ENCODE measurements around the gene MYOF. TPM values are rescaled to one million over a fixed set of nuclear protein-coding genes. Genes with fewer than 3 reads are reported as not detected.

Gene MYOF
- total RNA-seq, 2 donors from 2014 or later: 84.4 to 85.0 TPM

DNA sequence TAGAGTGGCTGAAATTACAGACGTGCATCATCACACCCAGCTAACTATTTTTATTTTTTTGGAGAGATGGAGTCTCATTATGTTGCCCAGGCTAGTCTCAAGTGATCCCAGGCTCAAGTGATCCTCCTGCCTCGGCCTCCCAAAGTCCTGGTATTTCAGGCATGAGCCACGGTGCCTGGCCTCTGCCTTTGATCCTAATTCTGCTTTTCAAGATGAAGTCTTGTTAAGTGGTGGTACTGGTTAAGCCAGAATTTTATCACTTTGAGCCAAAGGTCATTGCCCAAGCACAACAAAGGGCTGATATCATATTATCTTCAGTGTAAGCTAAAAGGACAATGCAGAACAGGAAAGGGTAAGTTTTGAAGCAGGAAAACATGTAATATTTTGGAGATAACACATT lies 64.2 kb downstream of the MYOF start:
- no peak for TF ChIP-seq POLR2AphosphoS5 (IDR thresholded peaks at IDR 0.05)
- TF ChIP-seq POLR2A (IDR thresholded peaks at IDR 0.05): no peak
- TF ChIP-seq, protein P1, sequence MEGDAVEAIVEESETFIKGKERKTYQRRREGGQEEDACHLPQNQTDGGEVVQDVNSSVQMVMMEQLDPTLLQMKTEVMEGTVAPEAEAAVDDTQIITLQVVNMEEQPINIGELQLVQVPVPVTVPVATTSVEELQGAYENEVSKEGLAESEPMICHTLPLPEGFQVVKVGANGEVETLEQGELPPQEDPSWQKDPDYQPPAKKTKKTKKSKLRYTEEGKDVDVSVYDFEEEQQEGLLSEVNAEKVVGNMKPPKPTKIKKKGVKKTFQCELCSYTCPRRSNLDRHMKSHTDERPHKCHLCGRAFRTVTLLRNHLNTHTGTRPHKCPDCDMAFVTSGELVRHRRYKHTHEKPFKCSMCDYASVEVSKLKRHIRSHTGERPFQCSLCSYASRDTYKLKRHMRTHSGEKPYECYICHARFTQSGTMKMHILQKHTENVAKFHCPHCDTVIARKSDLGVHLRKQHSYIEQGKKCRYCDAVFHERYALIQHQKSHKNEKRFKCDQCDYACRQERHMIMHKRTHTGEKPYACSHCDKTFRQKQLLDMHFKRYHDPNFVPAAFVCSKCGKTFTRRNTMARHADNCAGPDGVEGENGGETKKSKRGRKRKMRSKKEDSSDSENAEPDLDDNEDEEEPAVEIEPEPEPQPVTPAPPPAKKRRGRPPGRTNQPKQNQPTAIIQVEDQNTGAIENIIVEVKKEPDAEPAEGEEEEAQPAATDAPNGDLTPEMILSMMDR (IDR thresholded peaks at IDR 0.05): no peak

DNA sequence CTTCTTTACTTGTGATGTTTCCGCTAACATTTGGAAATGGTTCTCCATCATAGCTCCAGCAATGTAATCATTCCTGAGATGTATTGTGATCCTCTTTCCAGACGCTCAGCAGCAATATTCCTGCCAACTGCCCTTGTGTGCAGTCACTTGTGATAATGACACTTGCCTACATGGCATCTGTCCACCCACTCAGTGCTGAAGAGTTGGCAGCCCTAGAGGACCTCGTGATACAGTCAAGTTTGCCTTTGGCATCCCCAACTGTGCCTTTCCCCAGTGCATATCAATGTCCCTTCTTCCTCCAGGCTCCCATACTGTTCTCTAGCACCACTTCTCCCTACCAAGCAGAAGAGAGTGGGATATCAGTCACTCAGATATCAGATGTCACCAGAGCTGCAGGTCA lies 64.9 kb downstream of the MYOF start:
- H3K4me3 ChIP-seq: no peak overlapping the region
- H3K36me3 ChIP-seq: no peaks in the 10 kb centered on the region
- no peak for DNase-seq (ENCODE audit: low spot score)
- intact Hi-C loops (cut with DNase I): no loop called here
- H3K27ac ChIP-seq: no peak overlapping the region
- peaks cover 6% of the 10 kb centered on the region for H3K4me1 ChIP-seq (replicated peaks)
- 73% methylated on average over 3 of the region's 3 CpGs for WGBS
- TF ChIP-seq, protein P1 (IDR thresholded peaks at IDR 0.05): no peak
- TF ChIP-seq POLR2A (IDR thresholded peaks at IDR 0.05): no peak
- no peaks in the 10 kb centered on the region for H3K9me3 ChIP-seq
- no peaks in the 10 kb centered on the region for H3K27me3 ChIP-seq (replicated peaks; ENCODE audit: insufficient read depth)

More for the DNA sequence above, 64.2 kb downstream of the MYOF start:
- 66% methylated on average over 3 of the region's 3 CpGs for WGBS
- H3K27me3 ChIP-seq (replicated peaks; ENCODE audit: insufficient read depth): no peaks in the 10 kb centered on the region
- no peak overlapping the region for H3K4me3 ChIP-seq
- no peaks in the 10 kb centered on the region for H3K9me3 ChIP-seq
- no peak overlapping the region for H3K27ac ChIP-seq
- H3K36me3 ChIP-seq: no peaks in the 10 kb centered on the region
- DNase-seq (ENCODE audit: low spot score): no peak
- intact Hi-C loops (cut with DNase I): no loop called here
- peaks cover 6% of the 10 kb centered on the region for H3K4me1 ChIP-seq (replicated peaks)

DNA sequence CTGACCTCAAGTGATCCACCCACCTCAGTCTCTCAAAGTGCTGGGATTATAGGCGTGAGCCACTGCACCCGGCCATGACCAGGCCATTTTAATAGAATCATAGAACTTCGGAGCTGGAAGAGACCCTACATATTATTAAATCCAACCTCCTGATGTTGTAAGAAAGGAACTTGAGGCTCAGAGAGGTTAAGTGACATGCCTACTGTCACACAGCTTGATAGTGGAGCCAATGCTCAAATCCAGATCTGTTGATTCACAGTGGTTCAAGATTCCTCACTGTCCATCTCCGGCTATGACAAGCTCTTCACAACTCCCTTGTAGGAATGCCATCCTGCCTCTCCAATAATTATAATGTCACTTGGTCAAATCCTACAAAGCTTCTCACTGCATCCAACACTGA lies 65.3 kb downstream of the MYOF start:
- H3K36me3 ChIP-seq: no peaks in the 10 kb centered on the region
- TF ChIP-seq POLR2AphosphoS5 (IDR thresholded peaks at IDR 0.05) (no peak), POLR2A (IDR thresholded peaks at IDR 0.05) (no peak)
- TF ChIP-seq, protein P1 (IDR thresholded peaks at IDR 0.05): no peak
- no peaks in the 10 kb centered on the region for H3K9me3 ChIP-seq
- H3K4me1 ChIP-seq (replicated peaks): peaks cover 5% of the 10 kb centered on the region
- H3K27ac ChIP-seq: no peak overlapping the region
- no peak overlapping the region for H3K4me3 ChIP-seq
- DNase-seq (ENCODE audit: low spot score): no peak
- intact Hi-C loops (cut with DNase I): no loop called here
- H3K27me3 ChIP-seq (replicated peaks; ENCODE audit: insufficient read depth): no peaks in the 10 kb centered on the region
- 96% methylated on average over 4 of the region's 4 CpGs for WGBS

DNA sequence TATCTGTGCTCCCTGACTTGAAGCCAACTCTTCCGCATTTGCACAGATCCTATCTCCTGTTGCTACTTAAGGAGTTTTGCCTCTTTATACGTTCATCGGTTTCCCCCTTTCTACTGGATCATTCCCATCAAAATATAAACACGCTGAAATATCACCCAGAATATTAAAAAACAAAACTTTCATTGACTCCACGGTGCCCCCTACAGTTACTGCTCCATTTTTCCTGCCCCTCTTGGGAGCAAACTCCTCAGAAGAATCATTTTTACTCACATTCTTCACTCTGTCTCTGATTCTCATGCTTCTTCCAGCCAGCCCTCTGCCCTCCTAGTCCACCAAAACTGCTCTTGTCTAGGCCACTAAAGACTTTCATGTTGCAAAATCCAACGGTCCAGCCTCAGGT lies 66.4 kb downstream of the MYOF start:
- no peaks in the 10 kb centered on the region for H3K36me3 ChIP-seq
- no peak overlapping the region for H3K4me3 ChIP-seq
- intact Hi-C loops (cut with DNase I): no loop called here
- no peak for DNase-seq (ENCODE audit: low spot score)
- TF ChIP-seq POLR2A (IDR thresholded peaks at IDR 0.05): no peak
- TF ChIP-seq, protein P1 (IDR thresholded peaks at IDR 0.05): no peak
- TF ChIP-seq POLR2AphosphoS5 (IDR thresholded peaks at IDR 0.05): no peak
- H3K4me1 ChIP-seq (replicated peaks): no peaks in the 10 kb centered on the region
- H3K27me3 ChIP-seq (replicated peaks; ENCODE audit: insufficient read depth): no peaks in the 10 kb centered on the region
- 58% methylated on average over 6 of the region's 6 CpGs for WGBS
- H3K27ac ChIP-seq: no peak overlapping the region
- no peaks in the 10 kb centered on the region for H3K9me3 ChIP-seq

DNA sequence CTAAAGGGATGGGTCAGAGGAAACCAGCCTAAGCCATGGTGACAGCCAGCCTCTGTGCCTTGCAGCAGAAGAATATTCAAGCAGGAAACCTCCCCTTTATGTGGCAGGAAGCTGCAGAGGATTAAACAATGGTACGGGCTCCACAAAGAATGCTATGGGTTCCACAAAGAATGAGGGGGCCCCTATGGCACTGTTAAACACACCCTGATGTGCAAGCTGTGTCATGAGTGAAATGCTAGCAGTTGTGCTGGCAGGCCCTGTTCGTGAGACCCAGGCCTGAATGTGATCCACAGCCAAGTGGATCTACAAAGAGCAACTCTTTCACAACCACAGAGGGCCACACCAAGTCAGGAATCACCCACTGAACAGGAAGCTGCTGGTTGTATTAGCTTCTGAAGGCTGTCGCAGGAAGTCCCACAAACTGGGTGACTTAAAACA lies 68.9 kb downstream of the MYOF start:
- Histone ChIP-seq H3K4me1 (replicated peaks) (no peaks in the 10 kb centered on the region), H3K36me3 (no peaks in the 10 kb centered on the region), H3K4me3 (no peak overlapping the region), H3K9me3 (no peaks in the 10 kb centered on the region), H3K27me3 (replicated peaks; ENCODE audit: insufficient read depth) (no peaks in the 10 kb centered on the region), H3K27ac (no peak overlapping the region)
- intact Hi-C loops (cut with DNase I): no loop called here
- WGBS: 39% methylated on average over 3 of the region's 3 CpGs
- no peak for TF ChIP-seq POLR2AphosphoS5 (IDR thresholded peaks at IDR 0.05)
- TF ChIP-seq, protein P1 (IDR thresholded peaks at IDR 0.05): no peak
- TF ChIP-seq POLR2A (IDR thresholded peaks at IDR 0.05): no peak
- DNase-seq (ENCODE audit: low spot score): no peak
